Activated naive CD8-positive, alpha-beta T cell (primary cell): ENCODE data around the gene CCNQ.

Experiments used
- H3K27ac Mint-ChIP-seq: one replicate; pipeline ENCODE4 v1.8.0; 2021; ENCODE audit warnings: mixed read lengths
- H3K27me3 Mint-ChIP-seq: one replicate; pipeline ENCODE4 v1.8.0; 2021; ENCODE audit warnings: mixed read lengths
- H3K36me3 Mint-ChIP-seq: one replicate; pipeline ENCODE4 v1.8.0; 2021; ENCODE audit warnings: mixed read lengths
- H3K4me1 Mint-ChIP-seq: one replicate; pipeline ENCODE4 v1.8.0; 2021; ENCODE audit warnings: low read depth, mixed read lengths
- H3K4me3 Mint-ChIP-seq: one replicate; pipeline ENCODE4 v1.8.0; 2021; ENCODE audit warnings: mild to moderate bottlenecking, mixed read lengths
- H3K9me3 Mint-ChIP-seq: one replicate; pipeline ENCODE4 v1.8.0; 2021; ENCODE audit warnings: low read depth, mixed read lengths

Gene CCNQ

DNA sequence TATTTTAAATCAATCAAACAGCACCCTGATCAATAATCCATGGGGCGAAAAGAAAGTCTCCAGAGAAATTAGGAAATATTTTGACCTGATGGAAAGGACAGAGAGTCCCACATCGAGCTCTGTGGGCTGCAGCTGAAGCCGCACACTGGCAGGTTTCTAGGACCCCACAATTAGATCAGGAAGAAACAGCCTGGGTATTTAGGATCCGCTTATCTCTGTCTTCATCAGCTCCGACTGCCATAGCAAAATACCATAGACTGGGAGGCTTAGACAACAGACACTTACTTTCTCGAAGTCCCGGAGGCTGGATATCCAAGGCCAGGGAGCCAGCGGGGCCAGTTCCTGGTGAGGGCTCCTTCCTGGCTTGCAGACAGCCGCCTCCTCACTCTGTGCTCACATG lies 36.4 kb downstream of the CCNQ start:
- no peaks in the 10 kb centered on the region for H3K36me3 Mint-ChIP-seq
- no peak overlapping the region for H3K27ac Mint-ChIP-seq
- H3K9me3 Mint-ChIP-seq, result no peaks in the 10 kb centered on the region
- H3K4me3 Mint-ChIP-seq, result no peak overlapping the region
- H3K27me3 Mint-ChIP-seq, result no peaks in the 10 kb centered on the region
- H3K4me1 Mint-ChIP-seq, result peaks cover 2% of the 10 kb centered on the region

DNA sequence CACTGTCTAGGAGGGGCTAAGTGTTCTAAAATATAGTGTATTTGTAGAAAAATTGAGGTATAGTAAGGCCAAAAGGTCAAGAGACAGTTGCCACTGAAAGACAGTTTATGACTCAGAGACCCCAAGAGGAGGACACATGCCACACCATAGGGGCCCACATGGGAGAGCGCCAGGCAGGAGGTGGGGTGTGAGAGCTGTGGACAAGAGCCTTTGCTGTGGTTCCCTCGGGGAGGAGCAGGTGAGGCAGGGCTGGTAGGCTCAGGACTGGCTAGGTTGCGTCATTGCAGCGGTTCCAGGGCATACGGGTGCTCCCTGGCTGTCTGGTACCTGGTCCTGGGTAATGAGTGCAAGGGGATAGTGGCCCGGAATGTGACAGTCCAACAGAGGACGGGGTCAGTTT lies 37.6 kb downstream of the CCNQ start:
- no peaks in the 10 kb centered on the region for H3K36me3 Mint-ChIP-seq
- H3K4me1 Mint-ChIP-seq, result peaks cover 2% of the 10 kb centered on the region
- no peaks in the 10 kb centered on the region for H3K27me3 Mint-ChIP-seq
- no peaks in the 10 kb centered on the region for H3K9me3 Mint-ChIP-seq
- H3K27ac Mint-ChIP-seq, result no peak overlapping the region
- no peak overlapping the region for H3K4me3 Mint-ChIP-seq

DNA sequence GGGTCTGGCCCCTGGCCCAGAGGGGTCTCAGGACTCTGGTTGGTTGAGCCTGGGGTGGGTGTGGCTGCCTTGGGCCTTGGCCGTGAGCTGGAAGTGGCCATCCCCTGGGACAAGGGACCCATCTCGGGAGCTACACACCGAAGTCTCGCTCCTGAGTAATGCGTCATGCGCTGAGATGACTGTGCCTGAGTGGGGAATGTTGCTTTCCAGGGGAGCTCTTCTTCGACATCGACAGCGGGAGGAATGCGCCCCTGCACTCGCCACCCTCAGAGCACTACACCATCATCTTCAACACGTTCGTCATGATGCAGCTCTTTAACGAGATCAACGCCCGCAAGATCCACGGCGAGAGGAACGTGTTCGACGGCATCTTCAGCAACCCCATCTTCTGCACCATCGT lies 38.5 kb downstream of the CCNQ start:
- H3K4me1 Mint-ChIP-seq, result peaks cover 2% of the 10 kb centered on the region
- H3K4me3 Mint-ChIP-seq, result no peak overlapping the region
- H3K27ac Mint-ChIP-seq, result no peak overlapping the region
- no peaks in the 10 kb centered on the region for H3K9me3 Mint-ChIP-seq
- H3K36me3 Mint-ChIP-seq, result no peaks in the 10 kb centered on the region
- H3K27me3 Mint-ChIP-seq, result no peaks in the 10 kb centered on the region

DNA sequence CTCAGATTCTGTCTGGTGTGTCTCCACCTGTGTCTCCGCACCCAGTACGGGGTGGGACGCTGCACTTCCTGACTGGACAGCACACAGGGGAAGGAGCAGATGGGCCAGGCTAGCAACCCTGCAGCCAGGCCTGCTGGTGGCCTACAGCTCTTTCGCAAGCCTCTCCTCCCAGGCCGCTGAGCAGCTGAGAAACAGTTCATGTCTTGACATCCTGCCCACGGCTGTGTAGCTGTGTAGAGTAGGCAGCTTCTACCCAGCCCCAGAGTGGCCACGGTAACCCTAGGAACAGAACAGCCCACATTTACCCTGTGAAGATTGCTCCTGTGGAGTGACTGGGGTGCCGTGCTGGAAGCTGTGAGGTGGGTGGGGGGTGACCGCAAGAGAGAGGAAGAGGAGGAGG lies 38.9 kb downstream of the CCNQ start:
- H3K27me3 Mint-ChIP-seq, result no peaks in the 10 kb centered on the region
- H3K9me3 Mint-ChIP-seq, result no peaks in the 10 kb centered on the region
- peaks cover 2% of the 10 kb centered on the region for H3K4me1 Mint-ChIP-seq
- H3K36me3 Mint-ChIP-seq, result no peaks in the 10 kb centered on the region
- H3K4me3 Mint-ChIP-seq, result no peak overlapping the region
- no peak overlapping the region for H3K27ac Mint-ChIP-seq

DNA sequence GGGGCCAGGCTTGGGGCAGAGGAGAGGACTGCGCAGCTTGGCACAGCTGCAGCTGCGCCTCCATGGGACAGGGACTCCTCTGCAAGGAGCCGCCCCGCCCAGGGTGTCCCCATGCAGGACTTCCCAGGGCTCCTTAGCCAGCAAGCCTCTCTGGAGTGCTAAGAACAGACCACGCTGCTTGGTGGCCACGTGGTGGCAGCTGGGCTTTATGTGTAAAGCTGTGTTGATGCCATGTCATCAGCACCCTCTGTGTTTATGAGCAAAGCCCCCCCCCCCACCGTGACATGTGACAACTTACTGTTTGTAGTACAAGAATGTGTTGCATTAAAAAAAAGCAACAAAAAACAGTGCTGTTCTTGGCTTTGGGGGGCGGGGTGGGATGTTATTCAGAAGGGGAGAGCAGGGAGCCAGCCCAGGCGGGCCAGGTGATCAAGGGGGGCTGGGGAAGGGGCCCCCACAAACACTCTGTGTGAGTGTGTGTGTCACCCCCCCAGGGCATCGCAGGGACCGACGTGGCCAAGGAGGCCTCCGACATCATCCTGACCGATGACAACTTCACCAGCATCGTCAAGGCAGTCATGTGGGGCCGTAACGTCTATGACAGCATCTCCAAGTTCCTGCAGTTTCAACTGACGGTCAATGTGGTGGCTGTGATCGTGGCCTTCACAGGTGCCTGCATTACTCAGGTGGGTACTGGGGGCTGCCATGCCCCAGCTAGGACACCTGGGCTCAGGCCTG lies 41.2 kb downstream of the CCNQ start:
- Mint-ChIP-seq H3K36me3 (no peaks in the 10 kb centered on the region), H3K4me3 (no peak overlapping the region), H3K4me1 (peaks cover 2% of the 10 kb centered on the region), H3K9me3 (no peaks in the 10 kb centered on the region), H3K27ac (no peak overlapping the region), H3K27me3 (no peaks in the 10 kb centered on the region)

DNA sequence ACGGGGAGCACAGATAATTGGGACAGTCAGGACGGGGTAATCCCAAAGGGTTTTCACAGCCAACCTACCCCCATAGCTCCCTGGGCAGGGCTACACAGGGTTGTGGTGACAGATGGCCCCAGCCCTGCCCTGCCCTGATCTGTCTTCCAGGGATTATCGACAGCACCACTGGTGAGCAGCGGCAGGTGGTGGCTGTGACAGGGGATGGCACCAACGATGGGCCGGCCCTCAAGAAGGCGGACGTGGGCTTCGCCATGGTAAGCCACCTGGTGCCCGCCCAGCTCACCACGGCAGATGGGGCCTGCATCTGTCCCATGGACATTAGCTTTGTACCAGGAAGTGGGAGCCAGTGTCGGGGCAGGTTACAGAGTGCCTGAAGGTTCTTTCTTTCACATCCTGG lies 42.2 kb downstream of the CCNQ start:
- Mint-ChIP-seq H3K36me3 (no peaks in the 10 kb centered on the region), H3K27ac (no peak overlapping the region), H3K4me3 (no peak overlapping the region), H3K9me3 (no peaks in the 10 kb centered on the region), H3K27me3 (no peaks in the 10 kb centered on the region), H3K4me1 (peaks cover 2% of the 10 kb centered on the region)

DNA sequence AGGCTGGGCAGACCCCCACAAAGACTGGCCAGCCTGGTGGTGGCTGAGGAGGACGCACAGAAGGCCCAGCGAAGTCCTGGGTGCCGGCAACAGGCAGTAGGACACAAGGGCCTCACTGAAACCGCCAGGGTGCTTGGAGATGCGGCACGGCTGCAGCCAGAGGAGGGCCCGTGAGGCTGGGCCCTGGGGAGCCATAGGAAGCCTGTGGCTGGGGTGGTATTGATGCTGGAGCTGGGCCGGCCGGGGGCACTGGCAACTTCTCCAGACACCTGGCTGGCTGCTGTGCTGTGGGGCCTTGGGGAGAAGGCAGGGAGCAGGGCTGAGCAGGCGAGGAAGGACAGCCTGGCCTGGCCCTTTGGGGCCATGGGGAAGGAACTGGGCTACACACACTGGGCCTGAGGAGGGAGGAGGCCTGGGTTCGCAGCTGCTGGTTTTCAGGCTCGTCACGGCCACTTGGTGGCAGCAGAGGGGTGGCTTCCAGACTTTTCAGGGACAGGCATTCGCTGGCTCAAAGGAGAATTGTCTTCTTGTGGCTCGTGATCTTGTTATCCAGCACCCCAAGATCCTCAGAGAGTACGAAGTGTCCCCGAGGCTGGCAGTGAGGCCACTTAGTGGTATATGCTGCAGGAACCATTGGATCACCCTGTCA lies 44.3 kb downstream of the CCNQ start:
- H3K4me3 Mint-ChIP-seq, result no peak overlapping the region
- no peaks in the 10 kb centered on the region for H3K27me3 Mint-ChIP-seq
- H3K27ac Mint-ChIP-seq, result no peak overlapping the region
- peaks cover 2% of the 10 kb centered on the region for H3K4me1 Mint-ChIP-seq
- no peaks in the 10 kb centered on the region for H3K9me3 Mint-ChIP-seq
- no peaks in the 10 kb centered on the region for H3K36me3 Mint-ChIP-seq

DNA sequence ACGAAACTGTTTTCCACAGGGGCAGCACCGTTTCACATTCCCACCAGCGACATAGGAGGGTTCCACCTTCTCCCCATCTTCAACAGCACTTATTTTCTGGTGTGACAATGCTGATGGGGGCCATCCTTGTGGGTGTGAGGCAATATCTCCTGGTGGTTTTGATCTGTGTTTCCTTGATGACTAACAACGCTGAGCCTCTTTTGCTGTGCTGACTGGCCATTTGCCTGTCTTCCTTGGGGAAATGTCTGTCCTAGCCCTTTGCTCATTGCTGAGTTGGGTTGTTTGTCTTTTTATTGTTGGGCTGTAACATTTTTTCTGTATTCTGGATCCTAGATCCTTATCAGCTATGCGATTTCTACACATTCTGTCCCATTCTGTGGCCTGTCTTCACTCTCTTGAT lies 47.8 kb downstream of the CCNQ start:
- H3K4me3 Mint-ChIP-seq, result no peak overlapping the region
- H3K27ac Mint-ChIP-seq, result no peak overlapping the region
- no peaks in the 10 kb centered on the region for H3K4me1 Mint-ChIP-seq
- H3K36me3 Mint-ChIP-seq, result no peaks in the 10 kb centered on the region
- H3K9me3 Mint-ChIP-seq, result no peaks in the 10 kb centered on the region
- H3K27me3 Mint-ChIP-seq, result no peaks in the 10 kb centered on the region

DNA sequence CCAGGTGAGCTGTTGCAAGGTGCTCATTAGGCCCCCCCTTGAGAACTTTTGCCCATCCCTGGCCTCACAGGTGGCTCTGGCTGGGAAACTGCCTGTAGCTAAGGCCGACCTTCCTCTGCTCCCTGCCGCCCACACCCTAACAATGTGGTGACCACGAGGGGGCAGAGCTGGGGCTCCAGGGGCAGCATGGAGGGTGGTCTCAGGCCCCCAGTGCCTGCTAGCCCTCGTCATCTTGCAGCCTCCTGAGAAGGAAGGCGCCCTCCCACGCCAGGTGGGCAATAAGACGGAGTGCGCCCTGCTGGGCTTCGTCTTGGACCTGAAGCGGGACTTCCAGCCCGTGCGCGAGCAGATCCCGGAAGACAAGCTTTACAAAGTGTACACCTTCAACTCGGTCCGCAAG lies 49.1 kb downstream of the CCNQ start:
- H3K27ac Mint-ChIP-seq, result no peak overlapping the region
- H3K36me3 Mint-ChIP-seq, result no peaks in the 10 kb centered on the region
- no peaks in the 10 kb centered on the region for H3K9me3 Mint-ChIP-seq
- no peak overlapping the region for H3K4me3 Mint-ChIP-seq
- no peaks in the 10 kb centered on the region for H3K27me3 Mint-ChIP-seq
- H3K4me1 Mint-ChIP-seq, result no peaks in the 10 kb centered on the region

DNA sequence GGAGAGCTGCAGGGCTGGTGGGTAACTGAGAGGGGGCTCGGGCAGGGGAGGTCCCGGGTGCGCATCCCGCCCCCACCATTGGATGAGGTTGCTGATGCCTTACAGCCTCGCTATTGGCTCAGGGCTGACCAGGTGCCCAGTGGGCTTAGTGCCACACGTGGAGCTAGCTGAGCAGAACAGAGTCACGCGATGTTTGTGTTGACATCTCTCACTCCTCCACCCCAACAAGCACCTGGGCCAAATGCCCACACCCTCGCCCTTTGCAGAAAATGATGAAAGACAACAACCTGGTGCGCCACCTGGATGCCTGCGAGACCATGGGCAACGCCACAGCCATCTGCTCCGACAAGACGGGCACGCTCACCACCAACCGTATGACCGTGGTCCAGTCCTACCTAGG lies 49.7 kb downstream of the CCNQ start:
- Mint-ChIP-seq H3K27me3 (no peaks in the 10 kb centered on the region), H3K4me1 (no peaks in the 10 kb centered on the region), H3K9me3 (no peaks in the 10 kb centered on the region)

DNA sequence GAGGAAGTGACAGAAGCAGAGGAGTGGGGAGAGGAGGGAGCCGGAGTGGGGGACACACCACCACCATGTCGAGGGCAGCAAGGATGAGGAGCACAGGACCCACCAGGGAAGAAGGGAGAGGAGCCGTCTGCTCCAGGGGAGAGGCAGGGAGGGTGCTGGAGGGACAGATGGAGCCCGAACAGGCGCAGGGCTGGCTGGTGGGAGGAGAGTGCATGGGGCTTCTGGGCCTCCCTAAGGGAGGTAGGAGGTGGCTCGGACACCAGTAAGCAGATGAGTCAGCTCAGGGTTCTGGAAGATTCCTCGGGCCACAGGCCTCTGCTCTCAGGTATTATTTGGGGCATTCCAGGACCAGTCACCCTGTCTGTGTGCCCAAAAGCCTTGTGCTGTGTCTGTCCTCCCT lies 51.7 kb downstream of the CCNQ start:
- Mint-ChIP-seq H3K4me1 (no peaks in the 10 kb centered on the region), H3K27ac (no peak overlapping the region), H3K4me3 (no peak overlapping the region), H3K27me3 (no peaks in the 10 kb centered on the region), H3K36me3 (no peaks in the 10 kb centered on the region), H3K9me3 (no peaks in the 10 kb centered on the region)

More for the DNA sequence above, 49.7 kb downstream of the CCNQ start:
- H3K4me3 Mint-ChIP-seq, result no peak overlapping the region
- H3K36me3 Mint-ChIP-seq, result no peaks in the 10 kb centered on the region
- no peak overlapping the region for H3K27ac Mint-ChIP-seq

DNA sequence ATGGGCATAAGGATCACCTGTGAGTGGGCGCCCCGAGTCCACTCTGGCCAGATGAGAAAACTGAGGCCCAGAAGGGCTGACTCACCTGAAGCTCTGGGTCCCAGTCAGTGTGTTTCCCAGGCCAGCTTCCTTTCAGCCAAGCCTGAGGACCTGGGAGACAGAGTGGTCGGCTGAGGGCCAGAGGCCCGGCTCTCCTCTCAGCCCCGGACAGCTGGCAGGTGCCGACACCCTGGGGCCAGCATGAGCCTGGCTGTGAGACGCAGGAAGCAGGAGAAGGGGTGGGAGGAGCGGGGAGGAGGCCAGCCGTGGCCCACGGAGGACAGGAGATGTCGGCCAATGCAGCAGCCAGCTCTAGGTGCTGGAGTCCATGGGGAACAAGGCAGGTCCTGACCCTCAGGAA lies 52.6 kb downstream of the CCNQ start:
- H3K4me3 Mint-ChIP-seq, result no peak overlapping the region
- no peaks in the 10 kb centered on the region for H3K4me1 Mint-ChIP-seq
- H3K9me3 Mint-ChIP-seq, result no peaks in the 10 kb centered on the region
- no peaks in the 10 kb centered on the region for H3K27me3 Mint-ChIP-seq
- H3K27ac Mint-ChIP-seq, result no peak overlapping the region
- H3K36me3 Mint-ChIP-seq, result no peaks in the 10 kb centered on the region

DNA sequence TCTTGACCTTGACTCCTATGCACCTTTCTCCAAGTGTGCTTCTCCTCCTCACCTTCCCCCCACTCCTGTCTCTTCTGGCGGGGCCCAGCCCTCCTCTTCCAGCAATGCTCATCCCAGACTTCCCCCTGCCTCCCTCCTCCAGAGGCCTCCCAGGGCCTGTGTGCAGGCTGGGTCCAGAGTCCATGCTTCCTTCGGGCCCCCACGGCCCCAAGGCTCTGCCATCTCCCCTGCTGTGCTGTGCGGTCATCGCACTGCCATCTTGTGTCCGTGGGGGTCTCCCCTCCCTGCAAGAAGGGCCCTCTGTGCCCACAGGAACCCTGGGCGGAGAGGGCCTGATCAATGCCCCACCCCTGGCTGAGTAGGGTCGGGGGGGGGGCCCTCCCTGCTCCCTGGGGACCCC lies 54.2 kb downstream of the CCNQ start:
- H3K27ac Mint-ChIP-seq, result no peak overlapping the region
- no peaks in the 10 kb centered on the region for H3K36me3 Mint-ChIP-seq
- no peaks in the 10 kb centered on the region for H3K9me3 Mint-ChIP-seq
- H3K4me1 Mint-ChIP-seq, result no peaks in the 10 kb centered on the region
- H3K27me3 Mint-ChIP-seq, result no peaks in the 10 kb centered on the region
- H3K4me3 Mint-ChIP-seq, result no peak overlapping the region

DNA sequence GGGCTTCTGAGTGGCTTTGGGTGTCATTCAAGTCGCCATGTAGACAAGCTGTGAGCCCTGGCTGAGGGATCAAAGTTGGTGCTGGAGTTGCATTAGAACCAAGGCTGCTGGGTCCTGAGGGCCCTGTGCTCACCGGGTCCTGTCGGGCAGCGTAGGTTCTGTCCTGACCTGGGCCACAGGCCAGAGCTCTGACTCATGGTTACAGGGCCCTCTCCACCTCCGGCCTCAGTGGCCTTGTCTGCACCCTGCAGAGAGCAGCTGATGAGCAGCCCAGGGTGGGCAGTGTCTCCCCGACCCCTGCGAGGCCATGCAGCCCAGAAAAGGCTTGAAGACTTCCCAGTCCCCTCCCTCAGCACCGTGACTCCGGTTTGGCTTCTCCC lies 59.0 kb downstream of the CCNQ start:
- no peaks in the 10 kb centered on the region for H3K36me3 Mint-ChIP-seq
- H3K9me3 Mint-ChIP-seq, result no peaks in the 10 kb centered on the region
- H3K27ac Mint-ChIP-seq, result no peak overlapping the region
- no peak overlapping the region for H3K4me3 Mint-ChIP-seq
- H3K4me1 Mint-ChIP-seq, result no peaks in the 10 kb centered on the region
- H3K27me3 Mint-ChIP-seq, result no peaks in the 10 kb centered on the region

DNA sequence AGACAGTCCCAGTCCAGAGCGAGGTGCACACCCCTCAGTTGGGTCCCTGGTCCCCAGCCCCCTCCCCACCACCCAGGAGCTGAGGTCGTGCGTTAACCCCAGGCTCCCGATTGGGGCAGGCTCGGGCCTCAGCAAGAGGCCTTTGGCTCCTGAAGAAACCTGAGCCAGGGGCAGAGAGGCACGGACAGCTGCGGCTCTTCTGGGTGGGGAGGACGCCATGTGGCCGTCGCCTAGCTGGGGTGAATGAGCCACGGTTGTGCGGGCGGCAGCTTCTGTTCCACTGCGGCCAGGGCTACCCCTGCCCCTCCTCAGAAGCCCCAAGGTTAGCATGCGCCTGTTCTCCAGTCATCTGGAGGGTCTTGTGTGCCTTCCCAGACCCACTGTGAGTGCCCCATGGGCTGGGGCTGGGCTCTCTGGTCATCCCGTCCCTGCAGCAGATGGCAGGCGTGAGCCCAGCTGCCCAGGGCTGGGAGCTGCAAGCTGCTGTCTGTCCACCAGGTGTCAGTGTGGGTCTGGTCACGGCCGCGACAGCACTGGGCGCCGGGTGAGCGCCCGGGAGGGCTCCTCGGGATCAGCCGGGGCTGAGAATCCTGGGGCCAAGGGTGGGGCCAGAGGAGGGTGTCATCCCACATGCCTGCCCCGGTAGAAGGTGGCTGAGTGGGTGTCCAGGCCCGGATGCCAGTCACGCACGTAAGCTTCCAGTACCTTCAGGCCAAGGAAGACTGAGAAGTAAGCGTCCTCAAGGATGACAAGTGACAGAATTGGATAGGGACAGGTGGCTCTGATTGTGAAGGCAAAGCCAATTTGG lies 59.6 kb downstream of the CCNQ start:
- no peaks in the 10 kb centered on the region for H3K27me3 Mint-ChIP-seq
- no peaks in the 10 kb centered on the region for H3K9me3 Mint-ChIP-seq
- no peak overlapping the region for H3K4me3 Mint-ChIP-seq
- H3K27ac Mint-ChIP-seq, result no peak overlapping the region
- H3K36me3 Mint-ChIP-seq, result no peaks in the 10 kb centered on the region
- no peaks in the 10 kb centered on the region for H3K4me1 Mint-ChIP-seq
